ENCODE data around the gene FAM151B. TPM values are rescaled to one million over a fixed set of nuclear protein-coding genes. Genes with fewer than 3 reads are reported as not detected.
A peak's percentile ranks its signal among the peaks of the same experiment; 100 is the strongest.

FAM151B gene
- polyA plus RNA-seq, 1 donor from 2014 or later: not detected

DNA sequence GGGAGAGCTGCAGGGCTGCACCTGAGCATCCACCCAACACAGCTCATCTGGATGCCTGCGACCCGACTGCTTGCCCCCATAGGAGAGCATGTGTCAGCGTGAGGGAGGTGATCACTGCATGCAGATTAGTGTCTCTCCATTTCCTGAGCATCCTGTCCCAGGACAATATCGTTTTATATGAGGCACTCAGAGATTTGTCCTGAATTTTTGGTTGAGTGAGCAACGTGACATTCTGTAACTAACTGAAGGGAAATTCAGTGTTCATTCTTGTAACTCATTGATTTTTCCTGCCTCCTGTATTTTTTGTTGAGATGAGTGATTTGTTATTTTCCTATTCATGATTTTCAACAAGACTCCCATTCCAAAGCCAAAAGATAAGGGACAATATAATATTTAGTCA, 102.9 kb downstream of the FAM151B start:
- Mint-ChIP-seq H3K9me3 (no peaks in the 10 kb centered on the region), H3K27me3 (no peaks in the 10 kb centered on the region), H3K4me3 (no peak overlapping the region), H3K36me3 (no peaks in the 10 kb centered on the region), H3K27ac (no peak overlapping the region), H3K4me1 (peaks cover 0 to 2% (median 0%) of the 10 kb centered on the region in 3 donors)

DNA sequence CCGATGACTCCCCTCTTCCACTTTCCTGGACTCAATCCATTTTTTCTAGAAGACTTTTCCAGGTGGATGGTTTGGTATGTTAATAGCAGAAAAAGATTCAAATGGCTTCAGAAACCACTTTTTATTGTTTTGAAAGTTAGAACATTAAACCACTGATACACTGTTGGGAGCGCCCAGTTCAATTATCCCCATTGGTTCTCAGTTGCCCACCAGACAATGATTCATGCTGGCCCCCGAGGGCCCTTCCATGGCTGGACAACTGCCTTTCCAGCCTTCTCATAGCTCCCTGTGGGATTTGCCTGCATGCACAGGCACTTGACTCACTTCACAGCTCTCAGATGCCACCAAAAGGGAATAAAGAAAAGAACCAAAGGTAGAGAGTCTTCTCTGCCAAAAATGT, 103.5 kb downstream of the FAM151B start:
- Mint-ChIP-seq H3K9me3 (no peaks in the 10 kb centered on the region), H3K27ac (no peak overlapping the region), H3K4me3 (no peak overlapping the region), H3K36me3 (no peaks in the 10 kb centered on the region), H3K4me1 (peaks cover 0 to 2% (median 0%) of the 10 kb centered on the region in 3 donors), H3K27me3 (no peaks in the 10 kb centered on the region)

GRCh38 chr5:80592105-80592504, 104.2 kb downstream of the FAM151B start:
- peak overlapping the region in 1 of 3 donors; percentile 57 for H3K27ac Mint-ChIP-seq
- peaks cover 0 to 2% (median 0%) of the 10 kb centered on the region in 3 donors for H3K4me1 Mint-ChIP-seq
- H3K27me3 Mint-ChIP-seq: no peaks in the 10 kb centered on the region
- no peaks in the 10 kb centered on the region for H3K9me3 Mint-ChIP-seq
- H3K36me3 Mint-ChIP-seq: no peaks in the 10 kb centered on the region
- H3K4me3 Mint-ChIP-seq: no peak overlapping the region

Other genes with a start within 250 kb of the FAM151B start
- 2.0 TPM for gene SERINC5, start 232.1 kb upstream of the FAM151B start, polyA plus RNA-seq
- not detected for gene SPZ1, start 168.1 kb upstream of the FAM151B start, polyA plus RNA-seq
- gene ZFYVE16, start 80.0 kb upstream of the FAM151B start, polyA plus RNA-seq: 7.7 TPM
- gene ANKRD34B, start 82.2 kb downstream of the FAM151B start, polyA plus RNA-seq: not detected
- gene MSH3, start 166.6 kb downstream of the FAM151B start, polyA plus RNA-seq: 11.7 TPM
- gene DHFR, start 166.9 kb downstream of the FAM151B start, polyA plus RNA-seq: 4.2 TPM